ENCODE results near the gene CDH4.

- TF ChIP-seq, protein P1, sequence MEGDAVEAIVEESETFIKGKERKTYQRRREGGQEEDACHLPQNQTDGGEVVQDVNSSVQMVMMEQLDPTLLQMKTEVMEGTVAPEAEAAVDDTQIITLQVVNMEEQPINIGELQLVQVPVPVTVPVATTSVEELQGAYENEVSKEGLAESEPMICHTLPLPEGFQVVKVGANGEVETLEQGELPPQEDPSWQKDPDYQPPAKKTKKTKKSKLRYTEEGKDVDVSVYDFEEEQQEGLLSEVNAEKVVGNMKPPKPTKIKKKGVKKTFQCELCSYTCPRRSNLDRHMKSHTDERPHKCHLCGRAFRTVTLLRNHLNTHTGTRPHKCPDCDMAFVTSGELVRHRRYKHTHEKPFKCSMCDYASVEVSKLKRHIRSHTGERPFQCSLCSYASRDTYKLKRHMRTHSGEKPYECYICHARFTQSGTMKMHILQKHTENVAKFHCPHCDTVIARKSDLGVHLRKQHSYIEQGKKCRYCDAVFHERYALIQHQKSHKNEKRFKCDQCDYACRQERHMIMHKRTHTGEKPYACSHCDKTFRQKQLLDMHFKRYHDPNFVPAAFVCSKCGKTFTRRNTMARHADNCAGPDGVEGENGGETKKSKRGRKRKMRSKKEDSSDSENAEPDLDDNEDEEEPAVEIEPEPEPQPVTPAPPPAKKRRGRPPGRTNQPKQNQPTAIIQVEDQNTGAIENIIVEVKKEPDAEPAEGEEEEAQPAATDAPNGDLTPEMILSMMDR (conservative IDR thresholded peaks at IDR 0.05; ENCODE audit: low read length): no peak
- no peak for TF ChIP-seq EZH2phosphoT487 (IDR thresholded peaks at IDR 0.05; ENCODE audit: borderline replicate concordance, low read depth, low read length)
Measured at GRCh38 chr20:61571221-61571620, 319.2 kb downstream of the CDH4 start.

Measured in OCI-LY7 (cell line).